T-helper 1 cell treated with Interleukin-12 subunit alpha and Interleukin-12 subunit beta and Interleukin-4 antibody, amounts not matched to agents 30 ng/mL and 1 ng/mL, for 36 hours (primary cell): Measurements from ENCODE around the gene CACNG7. TPM values are rescaled to one million over a fixed set of nuclear protein-coding genes. Genes with fewer than 3 reads are reported as not detected.
"Not testable (repeated sequence)": the region's sequence is repeated elsewhere in the genome, so short reads cannot be mapped to it uniquely, and the experiment has no call there.

Source experiments
- intact Hi-C: fragments of 100-400 bp; cut with micrococcal nuclease; formaldehyde crosslinking; loops from one replicate; pipeline ENCODE4 v1.15.1; 2024
- total RNA-seq: library from RNA; stranded (reverse); gene quantifications from 2 replicates; pipeline ENCODE4 v1.2.3, GENCODE V29; 2022

CACNG7 gene
- total RNA-seq, 1 donor from 2014 or later, result not detected

GRCh38 chr19:53947624-53948023 lies 38.5 kb downstream of the CACNG7 start:
- intact Hi-C loops, result no loop called here

GRCh38 chr19:53948611-53949010 lies 39.5 kb downstream of the CACNG7 start:
- intact Hi-C loops, result not testable (repeated sequence)

- intact Hi-C loops, result no loop called here
Measured at GRCh38 chr19:53951436-53951835, 42.4 kb downstream of the CACNG7 start.

- intact Hi-C loops, result no loop called here
Measured at GRCh38 chr19:53951947-53952346, 42.9 kb downstream of the CACNG7 start.

- intact Hi-C loops, result no loop called here
Measured at GRCh38 chr19:53953383-53953782, 44.3 kb downstream of the CACNG7 start.

- intact Hi-C loops, result no loop called here
Measured at GRCh38 chr19:53957448-53958167, 48.5 kb downstream of the CACNG7 start.

- intact Hi-C loops, result no loop called here
Measured at GRCh38 chr19:53958168-53958571, 49.1 kb downstream of the CACNG7 start.

GRCh38 chr19:53958823-53959757 lies 50.0 kb downstream of the CACNG7 start:
- intact Hi-C loops, result no loop called here

- intact Hi-C loops, result no loop called here
Measured at GRCh38 chr19:53960187-53960586, 51.1 kb downstream of the CACNG7 start.

GRCh38 chr19:53960886-53961285 lies 51.8 kb downstream of the CACNG7 start:
- intact Hi-C loops, result no loop called here

- intact Hi-C loops, result no loop called here
Measured at GRCh38 chr19:53961523-53962356, 52.7 kb downstream of the CACNG7 start.

GRCh38 chr19:53962887-53963431 lies 53.9 kb downstream of the CACNG7 start, which contains the start of gene CACNG8:
Gene CACNG8 (plus strand): TSS chr19:53962937.
- intact Hi-C loops, result no loop called here

- intact Hi-C loops, result no loop called here
Measured at GRCh38 chr19:53965091-53965490, 56.0 kb downstream of the CACNG7 start.

- intact Hi-C loops, result no loop called here
Measured at GRCh38 chr19:53966931-53967330, 57.9 kb downstream of the CACNG7 start.

- intact Hi-C loops, result no loop called here
Measured at GRCh38 chr19:53969366-53969765, 60.3 kb downstream of the CACNG7 start.

GRCh38 chr19:53971673-53972072 lies 62.6 kb downstream of the CACNG7 start:
- intact Hi-C loops, result no loop called here

- intact Hi-C loops, result loop anchor here (1.0 to 2.0 kb wide), 2 partner anchors 75 to 138 kb away; partner anchors contain the start of genes PRPF31 and TFPT
Measured at GRCh38 chr19:53977429-53977990, 68.4 kb downstream of the CACNG7 start.

- intact Hi-C loops, result loop anchor here (1.0 to 2.0 kb wide), 2 partner anchors 75 to 137 kb away; partner anchors contain the start of genes PRPF31 and TFPT
Measured at GRCh38 chr19:53977991-53978731, 69.1 kb downstream of the CACNG7 start.

GRCh38 chr19:53978975-53979801 lies 70.1 kb downstream of the CACNG7 start:
- intact Hi-C loops, result no loop called here
